GM12801 (cell line): ENCODE measurements around the gene SYNE1.

Experiments
- CTCF ChIP-seq: IDR thresholded peaks from one replicate; pipeline ENCODE4 v1.5.1; 2011; ENCODE audit warnings: control low read depth; ENCODE audit not compliant: insufficient read length; ENCODE audit errors: extremely low read depth

SYNE1 gene

GRCh38 chr6:152531659-152532058 is 105.5 kb downstream of the SYNE1 start:
- no peak for TF ChIP-seq CTCF

- no peak for TF ChIP-seq CTCF
Measured at GRCh38 chr6:152529369-152529768, 107.8 kb downstream of the SYNE1 start.

- no peak for TF ChIP-seq CTCF
Measured at GRCh38 chr6:152509916-152510315, 127.2 kb downstream of the SYNE1 start.

GRCh38 chr6:152508477-152508876 is 128.7 kb downstream of the SYNE1 start:
- TF ChIP-seq CTCF: no peak

GRCh38 chr6:152503546-152503945 is 133.6 kb downstream of the SYNE1 start:
- no peak for TF ChIP-seq CTCF

GRCh38 chr6:152502421-152503188 is 134.6 kb downstream of the SYNE1 start:
- no peak for TF ChIP-seq CTCF

GRCh38 chr6:152499931-152500330 is 137.2 kb downstream of the SYNE1 start:
- TF ChIP-seq CTCF: no peak
